HG03565 (cell line): ENCODE measurements around the gene SLC25A53.
A peak's percentile ranks its signal among the peaks of the same experiment; 100 is the strongest.
"Not testable (repeated sequence)": the region's sequence is repeated elsewhere in the genome, so short reads cannot be mapped to it uniquely, and the experiment has no call there.

ENCODE experiments used
- ATAC-seq: cut with Tn5 transposase; IDR thresholded peaks from one replicate; pipeline ENCODE4 v1.9.1; 2021; ENCODE audit warnings: mild to moderate bottlenecking, moderate library complexity; ENCODE audit not compliant: unreplicated experiment

SLC25A53 gene

DNA sequence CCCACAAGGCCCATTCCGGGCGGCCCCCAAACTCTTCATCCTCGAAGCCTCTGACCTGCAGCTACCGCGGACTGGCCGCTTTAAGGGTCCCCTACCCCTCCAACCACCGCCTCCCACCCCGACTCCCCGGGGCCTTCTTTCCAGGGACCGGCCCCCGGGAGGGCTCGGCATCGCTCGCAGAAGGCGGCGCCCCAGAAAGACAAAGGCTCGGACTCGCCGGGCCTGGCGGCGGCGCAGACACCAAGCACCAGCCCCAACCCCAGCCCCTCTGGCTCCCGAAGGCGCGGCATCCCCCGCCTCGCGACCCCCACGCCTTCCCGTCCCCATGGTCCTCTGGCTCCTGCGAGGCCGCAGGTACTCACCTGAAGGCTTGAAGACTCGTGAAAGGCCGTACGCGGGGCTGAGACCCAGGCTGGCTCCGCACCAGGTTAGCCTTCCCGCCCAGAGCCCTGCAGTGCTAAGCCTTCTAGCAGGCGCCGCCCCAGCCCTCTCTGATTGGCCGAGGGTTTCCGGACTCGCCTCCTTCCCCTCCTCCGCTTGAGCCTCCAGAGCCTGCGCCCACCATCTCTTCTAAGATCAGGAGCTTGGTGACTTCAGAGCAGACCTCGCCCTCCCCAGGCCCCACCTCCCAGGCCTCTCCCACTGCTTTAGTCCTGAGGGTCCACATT lies 80.9 kb downstream of the SLC25A53 start, which contains the start of gene TMSB15C:
TSS of gene TMSB15C (minus strand) at position 459 of the 668 bp plus-strand sequence.
- peak; percentile 98 for ATAC-seq

DNA sequence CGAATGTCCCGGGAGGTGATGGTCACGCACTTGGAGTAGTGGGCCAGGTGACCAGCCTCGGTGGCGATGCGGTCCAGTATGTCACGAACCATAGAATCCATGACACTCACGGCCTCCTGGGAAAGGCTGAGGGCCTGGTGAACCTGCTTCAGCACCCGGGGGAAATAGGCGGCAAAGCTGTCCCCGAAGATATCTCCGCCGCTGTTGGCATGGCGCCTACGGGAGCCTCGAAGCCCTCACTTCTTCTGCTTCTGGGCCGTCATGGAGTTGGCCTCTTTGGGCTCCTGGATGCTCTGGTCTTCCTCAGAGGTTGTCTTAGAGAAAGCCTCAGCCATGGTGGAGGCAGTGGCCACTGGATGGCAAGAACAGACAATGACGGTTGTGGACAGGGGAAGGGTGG lies 94.2 kb downstream of the SLC25A53 start:
- not testable (repeated sequence) for ATAC-seq

GRCh38 chrX:104054956-104055355 lies 101.9 kb downstream of the SLC25A53 start:
- not testable (repeated sequence) for ATAC-seq
